C4-2B (cell line): ENCODE measurements around the gene ZDHHC6.

Experiments
- H3K27ac ChIP-seq: fragments of 450-650 bp; 2 replicates; pipeline ENCODE4 v1.5.1; 2017
- CTCF ChIP-seq: fragments of 450-650 bp; conservative IDR thresholded peaks from 2 replicates; pipeline ENCODE4 v1.5.1; 2017; ENCODE audit warnings: mild to moderate bottlenecking
- ZFX ChIP-seq: fragments of 450-650 bp; IDR thresholded peaks from 2 replicates; pipeline ENCODE4 v1.6.1; 2017

The ZDHHC6 gene

DNA sequence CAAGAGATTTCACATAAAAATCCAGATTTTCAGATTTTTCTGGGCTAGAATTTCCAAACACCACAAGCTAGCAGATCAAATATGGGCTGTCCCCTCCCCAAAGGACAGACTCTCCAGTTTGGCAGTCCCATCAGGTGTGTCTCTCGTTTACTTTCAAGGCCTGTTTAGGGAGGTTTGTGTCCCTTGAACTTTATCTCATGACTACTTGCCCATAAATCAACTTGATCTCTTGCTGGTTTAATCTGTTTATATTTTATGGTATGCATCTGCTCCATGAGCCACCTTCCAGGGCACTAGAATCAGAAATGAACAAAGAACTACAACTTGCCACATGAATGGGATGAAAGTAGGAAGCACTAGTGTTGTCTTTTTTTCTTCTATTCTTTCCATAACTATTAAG, 5.2 kb downstream of the ZDHHC6 start:
- no peak for TF ChIP-seq ZFX
- TF ChIP-seq CTCF, result no peak
- no peak overlapping the region for H3K27ac ChIP-seq

DNA sequence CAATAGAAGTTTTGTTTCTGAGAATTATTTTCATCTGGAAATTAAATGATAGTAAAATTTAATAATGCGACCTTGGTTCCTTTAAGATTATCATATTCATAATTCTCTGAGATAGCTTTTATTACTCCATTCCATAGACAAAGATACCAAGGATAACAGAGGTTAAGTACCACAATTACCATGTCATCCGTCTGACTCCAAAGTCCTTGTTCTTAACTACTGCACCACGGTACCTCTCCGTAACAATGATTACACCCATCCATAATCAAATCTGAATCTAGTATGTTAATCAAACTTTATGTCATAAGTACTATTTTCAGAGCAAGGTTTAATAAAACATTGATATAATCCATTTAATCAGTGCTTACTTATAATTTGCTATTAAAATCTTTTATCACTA, 8.4 kb downstream of the ZDHHC6 start:
- H3K27ac ChIP-seq, result no peak overlapping the region
- no peak for TF ChIP-seq ZFX
- no peak for TF ChIP-seq CTCF

DNA sequence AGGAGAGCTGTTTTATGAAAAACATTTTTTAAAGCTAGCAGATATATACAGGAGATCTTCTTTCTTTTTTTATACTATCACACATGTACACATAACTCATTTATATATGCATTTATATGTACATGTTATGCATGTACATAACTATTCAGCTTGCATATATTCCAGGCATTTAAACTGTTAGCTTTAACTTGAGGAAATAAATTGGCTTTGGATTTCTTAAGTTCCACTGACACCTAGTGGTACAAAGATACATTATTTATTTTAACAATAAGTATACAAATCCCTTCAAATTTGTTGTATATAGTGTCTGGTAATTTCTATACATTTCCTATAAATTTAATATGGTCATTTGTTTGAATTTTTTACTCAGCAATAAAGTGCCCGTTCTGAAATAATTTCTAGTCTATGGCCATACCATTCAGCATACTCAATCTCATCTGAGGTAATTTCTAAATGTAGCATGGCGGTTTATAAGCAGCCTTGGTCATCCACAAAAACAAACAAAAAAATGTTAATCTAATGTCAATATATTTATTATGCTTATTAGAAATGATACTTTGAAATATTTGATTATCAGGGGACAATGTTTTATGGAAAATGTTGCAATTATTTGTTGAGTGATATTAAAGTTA, 11.6 kb downstream of the ZDHHC6 start:
- TF ChIP-seq ZFX, result no peak
- TF ChIP-seq CTCF, result peak; percentile 77
- H3K27ac ChIP-seq, result no peak overlapping the region

GRCh38 chr10:112433136-112433535, 13.6 kb downstream of the ZDHHC6 start:
- TF ChIP-seq CTCF, result no peak
- no peak for TF ChIP-seq ZFX
- H3K27ac ChIP-seq, result no peak overlapping the region

DNA sequence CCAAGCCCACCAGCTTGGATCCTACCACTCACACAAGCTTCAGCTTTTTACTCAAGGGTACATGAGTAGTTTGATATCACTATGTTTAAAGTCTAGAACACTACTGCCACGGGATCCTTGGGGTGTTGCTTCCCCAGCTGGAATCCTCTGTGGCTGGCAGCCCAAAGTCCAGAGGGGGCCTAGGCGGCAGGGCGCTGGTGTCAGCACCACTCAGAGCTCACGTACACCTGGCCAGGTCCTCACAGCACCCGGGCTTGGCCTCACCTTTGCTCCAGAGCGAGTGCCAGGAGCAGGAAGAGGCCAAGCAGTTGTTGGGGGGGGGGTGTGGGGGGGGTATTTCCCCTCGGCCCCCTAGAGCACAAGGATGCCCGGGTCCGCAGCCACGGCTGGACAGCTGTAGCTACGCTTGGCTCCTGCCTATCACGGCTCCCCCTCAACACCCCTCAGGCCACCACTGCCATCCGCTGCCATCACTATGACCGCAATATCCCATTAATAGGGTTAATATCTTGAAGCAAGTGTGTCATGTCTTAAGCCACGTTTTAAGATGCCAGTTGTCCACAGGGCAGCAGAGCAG, 17.0 kb downstream of the ZDHHC6 start:
- no peak overlapping the region for H3K27ac ChIP-seq

GRCh38 chr10:112429147-112429546, 17.6 kb downstream of the ZDHHC6 start:
- H3K27ac ChIP-seq, result no peak overlapping the region

More for the DNA sequence above, 17.0 kb downstream of the ZDHHC6 start:
- TF ChIP-seq CTCF (no peak), ZFX (no peak)

DNA sequence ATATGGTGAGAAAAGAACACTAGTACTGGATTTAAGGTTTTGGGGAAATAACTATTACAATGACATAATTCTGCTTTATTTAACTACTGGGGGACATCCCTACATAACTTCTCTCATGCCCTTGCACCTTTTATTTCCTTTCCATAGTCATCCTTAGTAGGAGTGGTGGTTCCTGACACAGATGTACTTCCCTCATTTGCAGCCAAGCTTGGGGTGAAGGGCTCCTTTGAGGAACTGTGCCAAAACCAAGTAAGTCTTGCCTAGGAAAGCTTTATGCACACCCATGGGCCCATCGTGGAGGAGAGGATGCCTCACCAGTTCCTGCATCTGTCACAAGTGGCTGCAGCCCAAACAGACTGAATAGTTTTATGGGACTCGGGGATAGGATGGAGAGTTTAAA, 20.6 kb downstream of the ZDHHC6 start:
- TF ChIP-seq CTCF (no peak), ZFX (no peak)

More at GRCh38 chr10:112429147-112429546, 17.6 kb downstream of the ZDHHC6 start:
- TF ChIP-seq CTCF, result no peak
- no peak for TF ChIP-seq ZFX

More for the DNA sequence above, 20.6 kb downstream of the ZDHHC6 start:
- H3K27ac ChIP-seq, result no peak overlapping the region
